RWPE1 (cell line): Measurements from ENCODE around the gene RRP15.

ENCODE experiments used
- CTCF ChIA-PET: fragments of 350-600 bp; sonication (Branson Sonifier 250); formaldehyde crosslinking; extraction: SDS; loops from one replicate; lab custom pipeline; 2021; lab: Yijun Ruan, JAX
- POLR2A ChIA-PET: fragments of 400-600 bp; formaldehyde crosslinking; extraction: SDS; loops from one replicate; lab custom pipeline; 2020; ENCODE audit warnings: antibody characterized with exemption; ENCODE audit not compliant: low non-redundant PET; lab: Yijun Ruan, JAX
- DNase-seq: peaks from one replicate; pipeline ENCODE4 v3.0.0; 2012; ENCODE audit warnings: low spot score
- H3K27ac ChIP-seq: fragments of 450-650 bp; 2 replicates; pipeline ENCODE4 v1.5.1; 2017
- CTCF ChIP-seq: fragments of 450-650 bp; conservative IDR thresholded peaks from 2 replicates; pipeline ENCODE4 v1.5.1; 2017; ENCODE audit warnings: low read depth, mild to moderate bottlenecking

The RRP15 gene

GRCh38 chr1:218323568-218324225 lies 38.6 kb downstream of the RRP15 start:
- ChIA-PET CTCF (interaction anchor here (1.0 kb wide), 1 partner anchor 16 kb away, joined by 3 read pairs; no protein-coding TSS in a partner anchor), POLR2A (no interaction called here)
- no peak overlapping the region for H3K27ac ChIP-seq
- no peak for DNase-seq
- no peak for TF ChIP-seq CTCF

DNA sequence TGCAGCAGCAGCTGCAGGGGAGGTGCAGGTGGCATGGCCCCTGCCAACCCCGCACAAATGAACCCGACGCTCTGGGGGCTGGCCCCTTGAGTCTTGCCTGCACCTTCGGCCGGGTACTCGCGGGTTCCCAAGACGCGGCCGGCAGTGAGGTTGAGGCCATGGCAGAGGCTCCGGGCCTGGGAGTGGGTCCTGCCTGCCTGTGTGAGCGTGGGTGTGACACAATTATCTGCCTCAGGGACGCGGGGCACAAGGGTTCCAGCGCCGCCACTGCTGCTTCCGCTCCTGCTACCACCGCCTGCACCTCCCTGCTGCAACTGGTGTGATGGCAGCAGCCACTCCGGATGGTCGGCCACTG lies 39.1 kb downstream of the RRP15 start:
- POLR2A ChIA-PET = no interaction called here
- CTCF ChIA-PET = no interaction called here
- DNase-seq = no peak
- H3K27ac ChIP-seq = no peak overlapping the region
- no peak for TF ChIP-seq CTCF

DNA sequence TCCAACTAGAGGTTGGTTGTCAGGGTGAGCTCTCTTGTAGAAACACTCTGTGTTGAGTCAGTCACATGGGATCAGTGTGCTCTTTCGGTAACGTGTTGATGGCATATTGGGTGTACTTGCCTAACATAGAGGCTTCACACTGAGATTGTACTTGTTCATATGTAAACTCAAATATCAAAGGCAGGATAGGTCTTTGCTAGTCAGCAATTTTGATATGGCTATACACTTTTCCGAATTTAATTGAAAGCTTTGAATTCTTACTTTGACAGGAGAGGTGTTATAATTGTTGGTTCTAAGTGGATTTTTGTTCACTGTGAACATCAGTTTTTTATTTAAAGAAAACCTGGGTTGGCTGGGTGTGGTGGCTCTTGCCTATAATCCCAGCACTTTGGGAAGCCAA lies 43.7 kb downstream of the RRP15 start:
- DNase-seq = no peak
- CTCF ChIA-PET = interaction anchor here (0.6 to 2.9 kb wide), 3 partner anchors 738 to 1484 kb away, joined by 4 to 8 read pairs (median 7); no protein-coding TSS in a partner anchor
- POLR2A ChIA-PET = no interaction called here
- no peak for TF ChIP-seq CTCF
- H3K27ac ChIP-seq = no peak overlapping the region

DNA sequence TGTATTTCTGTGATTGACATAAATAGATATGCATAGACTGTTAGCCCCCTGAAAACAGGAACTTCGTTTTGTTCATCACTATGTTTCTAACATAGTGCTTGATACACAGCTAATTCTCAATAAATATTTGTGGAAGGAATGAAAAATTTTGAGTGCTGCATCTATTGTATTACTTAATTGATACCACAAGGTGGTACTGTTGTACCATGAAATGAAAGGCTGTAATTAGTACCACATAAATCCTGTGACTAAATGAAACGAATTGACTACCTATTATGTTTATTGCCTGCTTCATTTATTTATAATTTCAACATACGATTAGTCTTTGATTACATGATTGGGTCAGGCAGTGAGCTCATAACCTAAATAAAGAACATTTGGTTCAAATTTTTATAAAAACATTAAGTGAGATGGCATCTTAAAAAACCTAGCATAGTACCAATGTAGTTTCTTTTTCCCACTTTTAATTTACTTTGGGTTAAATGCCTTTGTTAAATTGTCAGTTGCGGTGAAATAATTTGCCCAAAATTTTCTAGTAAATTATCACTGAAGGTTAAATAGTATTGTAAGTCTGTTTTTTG lies 45.0 kb downstream of the RRP15 start:
- peak; percentile 61 for TF ChIP-seq CTCF
- ChIA-PET CTCF (interaction anchor here (0.6 to 2.9 kb wide), 7 partner anchors 10 to 1609 kb away, joined by 3 to 8 read pairs (median 4); no protein-coding TSS in a partner anchor), POLR2A (no interaction called here)
- DNase-seq = no peak
- no peak overlapping the region for H3K27ac ChIP-seq

DNA sequence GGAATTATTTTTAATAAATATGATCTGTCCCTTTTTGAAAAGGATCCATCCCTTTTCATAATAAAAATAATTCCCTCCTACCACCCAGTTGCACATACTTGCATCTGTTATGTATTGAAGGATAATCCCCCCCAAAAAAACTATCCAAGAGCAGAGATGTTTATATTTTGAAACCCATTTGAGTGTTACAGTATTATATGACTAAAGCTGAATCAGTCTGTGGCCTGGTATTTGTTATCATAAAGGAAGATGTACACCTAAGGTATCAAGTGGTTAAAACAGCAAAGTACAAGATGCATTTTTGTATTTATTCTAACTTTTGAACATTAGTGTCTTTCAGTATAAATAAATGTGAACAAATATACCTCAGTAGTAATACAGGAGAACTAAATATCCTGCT lies 47.3 kb downstream of the RRP15 start:
- no peak for DNase-seq
- TF ChIP-seq CTCF = no peak
- ChIA-PET CTCF (interaction anchor here (0.7 kb wide), 1 partner anchor 476 kb away, joined by 3 read pairs; no protein-coding TSS in a partner anchor), POLR2A (no interaction called here)
- no peak overlapping the region for H3K27ac ChIP-seq

DNA sequence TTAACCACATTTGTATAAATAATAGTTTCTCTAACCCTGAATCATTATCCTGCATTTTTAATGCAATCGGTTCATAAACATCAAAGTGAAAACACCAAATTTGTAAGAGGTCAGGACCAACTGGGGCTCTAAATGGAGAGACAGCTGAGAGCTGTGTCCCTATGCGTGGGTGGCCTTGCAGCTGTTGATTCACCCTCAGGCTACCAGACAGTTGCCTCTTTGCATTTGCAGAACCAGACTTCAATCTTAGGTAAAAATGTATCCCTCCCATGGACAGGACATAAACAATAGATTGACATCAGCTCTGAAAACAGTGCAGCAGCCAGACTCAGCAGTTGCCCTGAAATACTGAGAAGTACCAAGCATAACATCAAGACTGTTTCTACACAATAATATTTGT lies 51.2 kb downstream of the RRP15 start:
- no peak overlapping the region for H3K27ac ChIP-seq
- POLR2A ChIA-PET = no interaction called here
- CTCF ChIA-PET = interaction anchor here (0.6 kb wide), 1 partner anchor 967 kb away, joined by 5 read pairs; no protein-coding TSS in a partner anchor
- TF ChIP-seq CTCF = no peak
- no peak for DNase-seq
